HL-60/S4 treated with retinoic acid at 250 ng/mL for 4 days and 3 days (cell line): ENCODE data around the gene PREX1.

Source experiments
- in situ Hi-C: fragments of 300-500 bp; cut with MboI; formaldehyde crosslinking; loops from 2 replicates; pipeline ENCODE4 v1.7.0; 2022; ENCODE audit warnings: low sequenced_read_pairs

Gene PREX1

DNA sequence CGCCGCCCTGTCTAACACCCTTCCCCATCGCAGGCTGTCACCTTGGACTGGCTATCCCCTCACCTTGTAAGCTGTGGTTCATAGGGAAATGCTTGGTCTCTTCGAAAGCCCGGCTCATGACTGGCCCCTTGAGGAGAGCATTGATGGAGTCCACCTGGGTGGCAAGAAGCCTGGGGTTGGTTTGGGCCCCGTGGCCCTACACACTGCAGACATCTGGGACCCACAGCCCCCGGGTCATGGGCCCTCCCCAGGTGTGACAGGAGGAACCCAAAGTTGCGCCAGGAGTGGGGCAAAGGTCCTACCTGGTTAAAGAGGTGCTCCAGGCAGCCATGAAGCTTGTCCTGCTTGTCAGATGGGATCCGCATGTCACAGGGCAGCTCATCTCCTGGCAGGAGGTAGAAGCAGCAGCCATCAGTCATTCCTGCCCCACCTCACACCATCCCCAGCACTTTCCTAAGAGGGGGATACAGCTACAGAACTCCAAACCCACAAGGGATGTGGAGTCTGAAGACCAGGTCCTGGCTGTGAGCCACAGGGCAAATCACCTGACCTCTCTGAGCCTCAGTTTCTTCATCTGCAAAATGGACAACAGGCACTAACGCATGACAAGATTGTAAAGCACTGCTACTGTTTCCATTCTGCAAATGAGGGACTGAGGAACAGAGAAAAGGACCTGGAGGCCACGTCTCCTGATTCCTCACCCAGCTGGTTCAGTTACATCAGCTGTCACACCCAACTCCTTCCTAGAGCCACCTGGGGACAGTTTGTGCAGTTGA, 185.5 kb downstream of the PREX1 start:
- in situ Hi-C loops: no loop called here

DNA sequence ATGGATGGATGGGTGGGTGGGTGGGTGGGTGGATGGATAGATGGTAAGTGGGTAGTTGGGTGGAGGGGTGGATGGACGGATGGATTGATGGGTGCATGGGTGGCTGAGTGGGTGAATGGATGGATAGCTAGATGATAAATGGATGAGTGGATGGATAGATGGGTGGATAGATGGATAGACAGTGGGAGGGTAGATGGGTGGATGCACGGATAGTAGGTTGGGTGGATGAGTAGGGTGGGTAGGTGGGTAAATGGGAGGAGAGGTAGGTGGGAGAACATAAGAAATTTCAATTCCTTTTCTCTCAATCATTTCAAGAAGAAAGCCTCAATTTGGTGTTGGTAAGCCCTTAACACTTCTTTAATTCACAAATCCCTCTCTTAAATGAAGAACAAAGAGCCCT, 186.9 kb downstream of the PREX1 start:
- in situ Hi-C loops: no loop called here

DNA sequence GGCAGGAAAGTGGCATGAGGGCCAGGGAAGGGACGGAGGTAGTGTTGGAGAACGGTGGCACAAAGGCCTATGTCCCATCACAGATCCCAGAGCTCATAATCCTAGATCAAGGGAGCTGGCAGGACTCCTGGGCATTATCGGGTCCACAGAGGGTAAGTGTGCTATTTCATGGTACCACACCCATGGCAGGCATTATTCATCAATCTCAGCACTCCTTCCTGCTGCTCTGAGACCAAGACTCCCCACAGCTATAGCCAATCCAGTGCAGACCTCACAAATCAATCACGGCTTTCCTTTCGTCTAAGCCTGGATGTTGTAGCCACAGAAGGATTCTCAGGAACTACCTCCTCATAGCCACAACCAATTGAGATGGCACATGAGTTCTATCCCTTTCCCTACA, 187.9 kb downstream of the PREX1 start:
- in situ Hi-C loops: no loop called here

DNA sequence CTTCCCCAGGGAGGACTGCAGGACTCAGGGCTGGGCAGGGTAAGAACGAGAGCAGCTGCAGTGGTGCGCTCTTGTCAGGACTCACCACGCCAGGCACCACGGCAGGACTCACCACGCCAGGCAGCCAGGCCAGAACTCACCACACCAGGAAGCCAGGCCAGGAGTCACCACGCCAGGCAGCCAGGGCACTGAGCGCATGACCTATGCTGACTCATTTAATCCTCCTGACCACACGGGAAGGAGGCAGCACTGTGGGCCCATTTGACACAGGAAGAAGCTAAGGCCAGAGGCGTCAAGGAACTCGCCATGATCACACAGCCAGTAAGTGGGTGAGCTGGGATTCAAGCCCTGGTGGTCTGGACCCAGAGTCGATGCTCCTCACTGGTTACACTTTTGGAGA, 189.3 kb downstream of the PREX1 start:
- in situ Hi-C loops: no loop called here

DNA sequence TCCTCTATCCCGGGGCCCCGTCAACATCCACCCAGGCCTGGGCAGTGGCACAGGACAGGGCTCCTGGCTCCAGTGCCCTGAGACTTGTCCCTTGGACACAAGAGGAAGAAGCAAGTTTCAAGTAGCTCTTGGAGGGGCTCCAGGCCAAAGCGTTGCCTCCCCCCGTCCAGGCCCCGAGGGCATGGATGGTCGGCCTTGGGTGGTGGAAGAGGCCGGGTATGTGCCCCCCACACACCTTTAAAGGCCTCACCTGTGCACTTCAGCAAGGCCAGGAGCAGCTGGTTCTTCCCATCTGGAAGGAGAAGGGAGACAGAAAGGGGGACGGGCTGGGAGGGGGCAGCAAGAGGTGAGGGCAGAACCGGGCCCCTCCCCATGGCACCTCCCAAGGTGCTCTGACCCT, 190.3 kb downstream of the PREX1 start:
- in situ Hi-C loops: no loop called here

DNA sequence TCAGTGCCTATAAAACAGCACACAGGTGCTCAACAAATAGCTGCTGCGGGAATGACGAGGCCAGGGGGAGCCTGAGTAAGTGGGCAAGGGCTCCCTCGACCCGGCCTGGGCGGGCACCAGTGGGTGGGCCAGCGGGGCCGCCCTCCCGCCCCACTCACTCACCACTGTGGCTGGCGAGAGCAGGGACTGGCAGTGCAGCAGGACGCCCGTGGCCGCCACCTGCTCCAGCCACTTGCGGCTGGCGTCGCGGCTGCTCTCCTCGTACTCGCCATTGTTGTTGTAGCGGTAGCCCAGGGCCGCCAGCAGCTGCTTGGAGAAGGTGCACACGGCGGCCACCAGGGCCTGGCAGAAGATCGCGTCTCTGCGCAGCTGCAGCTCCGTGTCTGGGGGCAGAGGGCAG, 191.5 kb downstream of the PREX1 start:
- in situ Hi-C loops: no loop called here

DNA sequence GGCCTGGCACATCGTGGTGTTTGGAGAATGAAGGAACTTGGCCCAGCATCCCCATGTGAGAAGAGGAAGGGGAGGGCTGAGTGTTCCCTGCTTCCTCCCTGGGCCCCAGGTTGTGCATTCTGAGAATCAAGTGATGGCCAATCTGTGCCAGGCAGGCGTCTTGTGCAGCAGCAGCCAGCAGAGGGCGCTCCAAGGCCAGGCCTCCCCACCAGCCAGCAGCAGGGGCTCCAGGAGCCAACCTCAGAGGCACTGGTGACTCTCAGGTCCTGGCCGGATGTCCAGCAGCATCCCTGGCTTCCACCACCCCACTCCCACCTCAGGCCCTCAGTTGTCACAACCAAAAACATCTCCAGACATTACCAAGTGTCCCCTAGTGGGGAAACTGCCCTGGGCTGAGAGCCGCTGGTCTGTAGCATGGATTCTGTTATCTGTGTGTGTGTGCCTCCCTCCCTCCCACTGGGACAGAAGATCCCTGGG, 192.0 kb downstream of the PREX1 start:
- in situ Hi-C loops: no loop called here

DNA sequence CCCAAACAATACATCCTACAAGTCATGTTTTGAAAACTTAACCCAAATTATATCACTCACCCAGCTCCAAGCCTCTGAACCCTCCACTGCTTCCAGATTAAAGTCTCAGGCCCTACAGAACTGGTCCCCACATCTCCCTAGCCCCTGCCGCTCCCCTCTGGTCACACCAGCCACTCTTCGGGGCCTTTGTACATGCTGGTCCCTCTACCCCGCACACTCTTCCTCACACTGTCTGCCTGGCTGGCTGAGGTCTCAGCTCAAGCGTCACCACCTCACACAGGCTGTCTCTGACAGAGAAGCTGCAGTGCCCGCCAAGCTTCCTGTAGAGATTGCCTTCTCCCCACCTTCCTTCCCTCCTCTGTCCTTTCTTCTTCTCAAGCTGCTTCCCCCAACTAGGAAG, 192.4 kb downstream of the PREX1 start:
- in situ Hi-C loops: no loop called here

DNA sequence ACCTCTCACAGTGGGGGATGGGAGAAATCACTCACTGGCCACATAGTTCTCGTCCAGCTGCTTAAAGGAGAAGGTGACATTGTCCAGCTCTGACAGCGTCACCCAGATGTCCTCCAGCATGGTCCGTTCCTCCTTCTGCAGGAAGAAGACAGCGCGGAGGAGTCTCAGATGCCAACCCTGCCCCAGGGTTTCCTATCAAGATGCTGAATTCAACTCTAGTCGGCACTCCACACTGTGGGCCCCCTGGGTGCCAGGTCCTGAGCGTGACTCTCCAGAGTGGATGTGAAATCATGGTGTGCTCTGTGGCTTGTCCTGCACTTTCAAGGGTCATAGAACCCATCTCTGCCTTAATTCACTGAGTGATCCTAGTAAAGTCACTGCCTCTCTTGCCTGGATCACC, 193.2 kb downstream of the PREX1 start:
- in situ Hi-C loops: no loop called here

DNA sequence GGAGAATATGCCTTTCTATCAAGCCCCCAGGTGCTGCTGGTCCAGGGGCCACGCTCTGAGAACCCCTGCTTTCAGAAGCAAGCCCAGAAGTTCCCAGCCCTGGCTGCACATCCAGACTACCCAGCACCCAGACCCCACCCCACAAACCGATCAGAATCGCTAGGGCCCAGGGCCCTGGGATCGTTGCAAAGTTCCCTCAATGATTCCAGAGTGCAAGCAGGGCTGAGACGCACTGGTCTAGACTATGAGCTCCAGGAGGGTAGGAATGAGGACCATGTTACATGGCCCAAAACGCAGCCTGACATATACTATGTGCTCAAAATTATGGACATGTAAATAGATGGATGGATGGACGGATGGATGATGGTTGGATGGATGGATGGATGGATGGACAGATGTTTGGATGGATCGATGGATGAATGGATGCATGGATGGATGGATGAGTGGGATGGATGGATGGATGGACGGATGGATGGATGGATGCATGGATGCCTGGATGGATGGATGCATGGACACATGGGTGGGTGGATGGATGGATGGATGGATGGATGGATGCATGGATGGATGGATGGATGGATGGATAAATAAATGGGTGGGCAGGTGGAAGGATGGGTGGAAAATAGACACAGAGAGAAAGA, 194.1 kb downstream of the PREX1 start:
- in situ Hi-C loops: no loop called here

DNA sequence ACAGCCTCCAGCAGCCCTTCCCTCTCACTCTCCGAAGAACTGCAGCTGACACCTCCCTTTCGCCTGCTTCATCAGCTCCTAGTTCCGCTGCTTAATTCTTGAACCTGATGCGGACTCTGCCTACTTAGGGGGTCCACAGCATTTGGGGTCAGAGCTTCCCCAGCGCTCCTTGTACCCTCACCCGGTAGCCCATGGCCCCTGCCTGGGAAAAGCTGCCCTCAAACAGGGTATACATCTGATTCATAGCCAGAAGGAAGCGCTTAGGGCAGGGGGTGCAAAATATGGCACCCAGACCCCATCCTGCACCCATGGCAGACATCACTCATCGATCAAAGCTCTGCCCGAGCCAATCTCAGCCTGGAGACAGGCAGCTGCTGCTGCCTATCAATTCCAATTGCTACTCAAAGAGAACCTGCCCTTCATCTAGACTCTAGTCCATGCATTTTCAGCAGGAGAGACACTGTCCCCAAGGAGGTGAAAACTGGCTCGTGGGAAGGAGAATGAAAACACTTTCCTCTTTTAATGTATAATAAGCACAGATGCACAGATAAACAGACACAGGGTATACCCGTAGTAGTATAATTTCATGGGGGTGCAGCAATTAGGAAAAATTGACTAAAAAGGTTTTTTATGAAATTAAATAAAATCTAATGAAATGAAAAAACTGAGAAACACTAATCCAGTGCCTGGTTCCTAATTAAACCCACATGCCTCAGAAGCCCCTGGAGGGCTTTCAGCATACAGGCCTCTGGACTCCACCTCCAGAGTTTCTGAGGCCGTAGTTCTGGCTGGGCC, 194.8 kb downstream of the PREX1 start:
- in situ Hi-C loops: no loop called here

DNA sequence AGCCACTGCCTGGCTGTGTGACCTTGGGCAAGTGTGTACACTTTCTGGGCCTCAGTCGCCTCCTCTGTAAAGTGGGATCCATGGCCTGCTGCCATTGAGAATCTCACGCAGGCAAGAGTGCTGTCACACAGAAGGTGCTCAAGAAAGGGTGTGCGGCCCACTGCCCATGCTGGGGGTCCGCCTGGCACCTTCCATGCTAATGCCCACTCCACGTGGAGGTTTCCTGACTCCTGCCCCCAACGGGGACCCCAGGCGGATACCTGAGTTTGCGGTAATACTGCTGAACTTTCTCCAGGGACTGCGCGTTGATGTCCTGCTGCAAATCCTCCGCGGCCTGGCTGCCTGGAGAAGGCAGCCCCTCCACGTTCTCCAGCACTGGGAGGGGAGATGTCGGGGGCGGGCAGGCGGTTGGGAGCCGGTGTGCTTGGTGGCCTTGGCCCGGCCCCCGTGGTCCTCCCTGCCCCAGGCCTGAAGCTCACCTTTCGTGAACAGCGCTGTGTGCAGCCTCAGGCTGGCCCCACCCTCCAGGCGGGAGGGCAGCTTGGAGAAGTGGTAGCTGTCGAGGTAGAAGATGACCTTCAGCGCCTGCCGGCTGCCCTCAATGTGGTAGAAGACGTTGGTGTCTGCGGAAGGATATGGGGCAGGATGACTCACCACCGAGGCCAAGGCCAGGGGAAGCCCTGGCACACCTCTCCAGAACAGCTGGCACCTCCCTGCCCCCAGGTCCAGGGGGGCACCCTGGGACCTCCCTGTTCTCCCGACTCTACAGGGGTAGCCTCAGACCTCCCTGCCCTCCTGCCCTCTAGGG, 195.6 kb downstream of the PREX1 start:
- in situ Hi-C loops: no loop called here

DNA sequence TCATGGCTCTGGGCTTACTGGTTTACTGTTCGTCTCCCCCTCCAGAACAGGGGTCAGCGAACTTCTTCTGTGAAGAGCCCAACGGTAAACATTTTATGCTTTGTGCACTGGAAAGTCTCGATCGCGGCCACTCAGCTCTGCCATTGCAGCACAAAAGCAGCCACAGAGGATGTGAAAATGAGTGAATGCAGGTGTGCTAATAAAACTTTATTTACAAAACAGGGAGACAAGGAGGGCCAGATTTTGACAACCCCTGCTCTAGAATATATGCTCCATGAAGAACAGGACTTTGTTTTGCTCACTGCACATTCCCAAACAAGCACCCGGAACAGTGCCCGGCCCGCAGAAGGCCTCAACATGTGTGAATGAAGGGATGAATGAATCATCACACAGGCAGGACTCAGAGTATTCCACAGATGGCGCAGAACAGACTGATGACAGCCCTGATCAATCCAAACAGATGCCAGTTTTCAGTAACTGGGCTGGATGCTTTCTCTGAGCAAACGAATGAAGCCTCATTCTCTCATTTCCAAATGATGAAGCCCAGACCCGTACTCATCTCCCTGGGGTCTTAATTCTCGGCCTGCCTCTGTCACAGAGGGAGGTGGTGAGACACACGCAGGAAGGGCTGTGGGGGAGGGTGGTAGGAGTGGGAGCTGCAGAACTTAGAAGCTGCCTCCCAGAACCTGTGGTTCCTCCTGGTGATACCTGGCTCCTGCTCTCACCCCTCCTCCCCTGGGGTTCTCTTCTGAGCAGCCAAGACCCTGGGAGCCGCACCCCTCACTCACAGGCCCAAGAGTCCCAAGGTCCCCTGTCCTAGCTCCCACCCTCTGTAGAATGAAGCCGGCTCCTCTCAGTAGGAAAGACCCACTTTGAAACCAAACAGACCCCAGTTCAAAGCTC, 196.4 kb downstream of the PREX1 start:
- in situ Hi-C loops: no loop called here

DNA sequence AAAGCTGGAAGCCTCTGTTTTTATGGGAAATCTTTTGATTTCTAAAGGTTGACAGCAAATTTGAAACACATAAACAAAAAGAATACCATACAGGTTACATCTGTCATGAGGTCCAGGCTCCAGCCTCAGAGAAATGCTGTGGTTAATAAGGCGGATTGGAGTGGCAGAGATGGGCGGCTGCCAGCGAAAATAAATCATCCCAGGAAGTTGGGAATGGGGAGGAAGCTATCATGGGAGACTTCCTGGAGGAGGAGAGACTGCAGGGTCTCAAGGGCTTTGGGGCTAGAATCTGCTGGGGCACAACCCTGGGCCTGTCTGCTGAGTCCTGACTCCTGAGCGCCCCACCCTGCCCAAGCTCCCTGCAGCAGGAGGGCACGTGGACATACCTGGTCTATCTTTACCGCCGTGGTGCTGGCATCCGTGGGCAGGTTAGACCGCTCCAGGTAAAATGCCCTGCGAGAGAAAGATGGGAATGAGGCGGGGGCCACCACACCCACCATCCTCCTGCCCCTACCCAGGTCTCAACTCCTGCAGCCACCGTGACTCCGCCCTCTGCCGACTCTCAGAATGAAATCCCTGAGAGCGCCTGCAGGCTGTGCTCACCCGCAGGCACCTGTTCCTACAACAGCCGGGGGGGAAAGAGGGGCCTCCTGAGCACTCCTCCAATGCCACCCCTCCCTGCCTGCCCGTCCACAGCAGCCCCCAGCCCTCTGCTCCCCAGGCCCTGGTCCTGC, 197.3 kb downstream of the PREX1 start:
- in situ Hi-C loops: no loop called here

DNA sequence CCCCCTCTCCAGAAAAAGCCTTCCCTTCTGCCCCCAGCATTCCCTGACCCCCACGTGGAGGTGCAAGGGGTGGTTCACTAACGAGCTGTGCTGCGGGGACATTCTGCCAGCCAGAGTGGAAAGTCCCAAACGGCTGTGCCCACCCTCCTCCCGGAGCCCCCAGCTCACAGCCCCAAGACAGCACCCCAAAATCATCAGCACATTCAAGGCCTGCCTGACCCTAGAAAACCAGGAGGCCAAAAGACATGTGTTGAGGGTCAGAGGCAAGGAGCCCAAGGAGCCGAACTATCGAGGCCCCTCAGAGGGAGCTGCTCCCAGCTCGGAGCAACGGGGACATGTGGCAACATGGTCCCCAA, 197.9 kb downstream of the PREX1 start:
- in situ Hi-C loops: no loop called here

DNA sequence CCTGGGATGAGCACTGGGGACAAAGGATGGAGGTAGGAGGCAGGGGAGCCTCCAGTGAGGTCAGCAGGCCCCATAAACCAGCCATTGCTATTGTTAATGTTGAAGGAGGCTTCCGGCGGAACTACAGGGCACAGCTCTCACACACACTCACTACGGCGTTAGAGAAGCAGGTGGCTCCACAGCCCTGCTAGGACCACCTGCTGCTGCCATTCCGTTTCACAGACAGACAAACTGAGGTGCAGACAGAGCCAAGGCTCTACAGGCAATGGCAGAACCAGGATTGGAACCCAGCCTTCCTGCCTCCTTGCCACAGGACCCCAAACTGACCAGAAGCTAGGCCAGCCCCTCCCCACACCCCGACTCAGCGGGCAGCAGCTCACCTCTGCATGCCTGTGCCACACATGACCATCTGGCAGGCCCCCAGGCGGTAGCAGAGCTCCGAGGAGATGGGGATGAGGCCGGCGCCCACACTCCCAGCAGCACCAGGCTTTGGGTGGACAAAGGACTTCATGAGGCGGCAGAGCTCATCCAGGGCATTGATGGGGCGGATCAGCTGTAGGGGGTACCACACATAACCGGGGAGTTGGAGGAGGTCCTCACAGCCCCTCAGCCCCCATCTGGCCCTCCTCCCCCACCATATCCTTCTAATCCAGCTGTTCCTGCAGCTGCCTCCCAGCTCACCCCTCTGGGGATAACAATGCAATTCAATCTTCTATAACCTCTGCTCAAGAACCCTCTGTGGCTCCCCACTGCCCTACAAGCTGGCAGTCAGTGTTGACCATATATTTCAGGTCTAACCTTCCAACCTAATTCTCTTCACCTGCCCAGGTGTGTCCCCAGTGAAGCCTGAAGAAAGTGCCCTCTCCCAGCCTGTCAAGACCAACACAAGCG, 198.5 kb downstream of the PREX1 start:
- in situ Hi-C loops: no loop called here

DNA sequence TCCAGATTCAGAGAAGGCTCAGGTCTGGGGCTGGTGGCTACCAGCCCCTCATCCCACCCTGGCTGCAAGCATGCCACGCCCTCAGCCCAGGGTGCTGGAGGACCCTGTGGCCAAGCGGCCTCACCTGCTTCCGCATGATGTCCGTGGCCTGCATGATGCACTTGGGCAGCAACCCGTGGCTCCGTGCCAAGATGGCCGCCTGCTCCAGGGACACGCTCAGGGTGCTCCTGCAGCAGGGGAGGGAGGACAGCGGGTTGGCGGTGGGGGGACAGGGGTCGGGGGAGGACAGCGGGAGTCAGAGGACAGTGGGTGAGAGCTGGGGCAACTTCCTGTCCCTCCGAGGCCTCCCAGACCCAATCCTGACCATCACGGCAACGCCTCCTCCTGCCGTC, 200.1 kb downstream of the PREX1 start:
- in situ Hi-C loops: no loop called here

DNA sequence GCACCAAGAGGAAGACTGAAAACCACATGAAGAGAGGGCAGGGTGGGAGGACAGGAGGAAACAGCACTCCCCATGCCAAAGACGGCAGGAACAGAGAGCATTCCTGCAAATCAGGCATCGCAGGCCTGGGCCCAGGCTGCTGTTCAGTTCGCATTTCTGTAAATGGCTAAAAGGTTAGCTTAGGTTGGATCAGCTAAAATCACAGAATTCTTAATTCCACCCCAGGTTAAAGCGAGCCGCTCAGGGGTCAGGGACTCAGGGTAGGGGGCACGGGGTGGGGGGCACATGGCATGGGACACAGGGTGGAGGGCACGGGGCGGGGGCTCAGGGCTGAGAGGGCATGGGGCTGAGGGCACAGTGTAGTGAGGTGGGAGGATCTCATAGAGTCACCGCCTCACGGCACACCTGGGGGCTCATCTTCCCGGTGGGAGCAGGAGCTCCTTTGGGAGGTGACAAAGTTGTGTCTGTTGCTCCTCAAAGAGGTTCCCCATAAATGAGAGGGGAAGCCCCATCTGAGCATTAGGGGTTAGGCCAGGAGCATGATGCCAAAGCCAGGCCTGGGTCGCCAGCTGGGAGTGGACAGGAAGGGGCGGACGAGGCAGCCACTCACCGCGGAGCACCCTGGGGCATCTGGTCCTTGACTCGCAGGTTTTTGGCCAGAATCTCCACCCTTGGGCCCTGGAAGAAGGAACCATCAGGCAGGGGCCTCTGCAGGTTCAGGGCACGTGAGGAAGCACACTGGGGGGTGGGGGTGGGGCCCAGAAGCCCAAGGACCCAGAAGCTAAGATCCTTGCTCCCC, 200.7 kb downstream of the PREX1 start:
- in situ Hi-C loops: no loop called here
